ENCODE data around the gene RNF214.
"Not testable (repeated sequence)": the region's sequence is repeated elsewhere in the genome, so short reads cannot be mapped to it uniquely, and the experiment has no call there.

The RNF214 gene

GRCh38 chr11:117232911-117233409 is 489 bp downstream of the RNF214 start:
- peak in 1 of 2 donors; percentile 14 for DNase-seq

GRCh38 chr11:117238221-117238620 is 5.8 kb downstream of the RNF214 start:
- no peak for DNase-seq

DNA sequence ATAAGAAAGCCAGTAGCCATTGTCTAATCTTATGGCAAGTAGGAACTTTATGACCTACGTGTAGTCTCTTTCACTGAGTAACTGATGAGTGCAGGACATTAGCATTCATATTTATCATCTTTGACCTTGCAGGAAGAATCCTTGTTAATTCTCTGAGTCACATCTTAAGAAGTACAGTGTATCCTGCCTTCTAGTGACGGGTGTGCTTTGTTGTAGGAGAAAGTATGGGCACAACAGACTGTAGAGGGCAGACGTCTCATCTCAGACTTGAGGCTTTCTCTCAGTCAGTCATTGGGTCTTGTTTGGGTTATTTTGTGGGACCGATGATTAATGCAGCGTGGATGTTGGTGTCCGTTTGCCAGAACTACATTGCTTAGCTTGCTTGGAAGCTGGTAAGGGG is 6.8 kb downstream of the RNF214 start:
- no peak for DNase-seq

- no peak for DNase-seq
Measured at GRCh38 chr11:117248341-117248740, 15.9 kb downstream of the RNF214 start.

GRCh38 chr11:117249571-117249970 is 17.1 kb downstream of the RNF214 start:
- no peak for DNase-seq

- no peak for DNase-seq
Measured at GRCh38 chr11:117251506-117251905, 19.0 kb downstream of the RNF214 start.

DNA sequence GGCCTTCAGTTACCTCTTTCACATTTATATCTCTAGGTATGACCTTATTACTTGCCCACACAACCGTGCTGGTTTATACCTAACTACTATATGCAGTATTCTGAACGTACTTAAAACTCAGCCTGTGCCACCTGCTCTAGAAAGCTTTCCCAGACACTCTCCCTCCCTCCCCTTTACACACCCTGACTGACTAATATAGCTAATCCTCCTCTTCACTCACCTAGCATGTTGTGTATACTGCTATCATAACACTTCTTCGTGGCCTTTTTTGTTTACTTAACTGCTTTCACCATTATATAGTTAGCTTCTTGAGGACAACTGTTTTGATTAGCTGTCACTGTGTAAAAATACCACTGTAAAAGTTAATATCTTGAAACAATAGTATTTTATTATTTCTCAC is 23.5 kb downstream of the RNF214 start:
- DNase-seq, result no peak

DNA sequence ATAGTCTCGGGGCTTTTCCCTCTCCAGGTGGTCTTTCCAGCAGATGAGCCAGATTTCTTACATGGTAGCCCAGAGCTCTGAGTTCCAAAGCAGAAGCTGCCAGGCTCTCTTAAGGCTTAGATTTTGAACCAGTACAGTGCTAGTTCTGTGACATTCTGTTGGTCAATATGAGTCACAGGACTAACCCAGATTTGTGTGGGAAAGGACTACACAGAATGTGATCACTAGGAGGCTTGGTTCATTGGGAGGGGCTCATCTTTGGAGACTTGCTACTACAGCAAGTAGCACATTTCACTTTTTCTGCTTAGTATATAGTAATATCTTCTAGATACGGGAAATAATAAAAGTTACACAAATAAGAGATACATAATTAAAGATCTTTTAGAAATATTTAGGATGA is 24.1 kb downstream of the RNF214 start:
- no peak for DNase-seq

DNA sequence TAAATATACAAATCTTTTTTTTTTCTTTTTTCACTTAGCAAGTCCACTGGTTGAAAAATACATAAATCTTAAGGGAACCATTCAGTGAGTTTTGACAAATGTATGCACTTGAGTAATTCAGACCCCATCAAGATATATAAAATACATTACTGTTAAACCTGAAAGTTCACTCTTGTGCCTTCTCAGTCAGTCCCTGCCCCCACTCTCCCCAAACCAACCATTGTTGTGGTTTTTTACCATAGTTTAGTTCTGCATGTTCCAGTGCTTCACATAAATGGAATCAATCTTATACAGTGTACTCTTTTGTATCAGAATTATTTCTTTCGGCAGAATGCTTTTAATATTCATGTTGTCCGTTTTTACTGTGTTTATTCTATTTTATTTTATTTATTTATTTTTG is 26.1 kb downstream of the RNF214 start:
- DNase-seq, result no peak

DNA sequence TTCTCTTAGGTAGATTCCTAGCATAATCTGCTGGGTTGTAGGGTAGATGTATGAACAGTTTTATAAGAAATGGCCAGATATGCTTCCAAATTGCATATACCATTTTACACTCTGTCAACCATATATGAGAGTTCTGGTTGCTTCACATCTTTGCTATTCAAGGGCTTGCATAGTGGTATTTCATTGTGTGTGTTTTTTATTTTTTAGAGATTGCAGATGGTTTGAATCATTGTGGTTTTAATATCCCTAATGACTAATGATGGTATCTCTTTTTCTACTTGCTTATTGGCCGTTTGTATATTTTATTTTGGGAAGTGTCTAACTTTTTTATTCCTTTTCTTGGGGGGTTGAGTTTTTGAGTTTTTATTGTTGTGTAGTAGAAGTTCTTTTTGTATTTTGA is 26.9 kb downstream of the RNF214 start:
- no peak for DNase-seq

GRCh38 chr11:117264624-117265323 is 32.3 kb downstream of the RNF214 start:
- DNase-seq, result not testable (repeated sequence)

DNA sequence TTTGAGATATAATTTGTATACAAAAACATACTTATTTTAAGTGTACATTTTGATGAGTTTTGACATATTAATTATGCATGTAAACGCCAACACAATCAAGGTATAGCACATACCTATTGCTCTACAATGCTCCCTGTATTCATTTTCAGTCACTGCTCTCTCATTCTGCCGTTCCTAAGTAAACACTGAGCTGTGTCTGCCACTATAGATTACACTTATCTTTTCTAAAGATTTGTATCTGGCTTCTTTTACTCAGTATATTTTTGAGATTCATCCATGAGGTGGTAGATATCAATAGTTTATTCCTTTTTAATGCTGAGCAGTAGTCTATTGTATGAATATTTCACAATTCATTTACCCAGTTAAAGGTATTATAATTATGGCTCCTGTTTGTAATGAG is 33.3 kb downstream of the RNF214 start:
- no peak for DNase-seq

DNA sequence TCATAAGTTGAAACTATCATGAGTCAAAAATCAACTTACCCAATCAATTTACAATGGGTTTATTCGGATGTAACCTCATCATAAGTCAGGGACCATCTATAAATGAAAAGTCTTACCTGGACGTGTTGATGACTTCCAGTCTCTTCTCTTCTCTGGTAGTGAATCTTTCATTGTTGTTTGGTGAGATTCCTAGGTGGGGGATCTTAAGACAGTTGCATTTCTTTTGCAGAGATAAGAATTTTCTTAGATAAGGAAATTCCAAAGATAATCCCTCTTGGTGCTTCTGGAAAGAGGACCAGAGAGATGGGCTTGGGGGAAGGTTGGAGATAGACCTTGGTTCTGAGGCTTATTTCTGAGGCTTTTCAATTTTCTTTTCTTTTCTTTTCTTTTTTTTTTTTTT is 37.4 kb downstream of the RNF214 start:
- DNase-seq, result no peak

DNA sequence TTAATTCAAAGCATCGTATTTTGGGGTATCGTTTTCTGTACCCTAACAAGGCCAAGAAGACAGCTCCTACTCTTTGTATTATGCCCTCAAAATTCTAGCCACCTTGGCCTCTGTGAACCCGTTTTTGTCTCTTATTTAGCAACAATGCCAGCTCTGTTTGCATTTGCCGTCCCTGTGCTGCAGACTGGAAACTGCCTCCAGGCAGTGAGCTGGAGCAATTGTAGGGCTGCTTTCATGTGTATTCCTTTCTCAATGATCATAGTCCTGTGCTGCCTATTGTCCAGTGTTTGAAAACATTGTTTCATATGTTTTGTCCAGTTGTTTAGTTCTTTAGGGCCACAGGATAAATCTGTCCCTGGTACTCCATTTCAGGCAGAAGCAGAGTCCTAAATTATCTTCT is 38.7 kb downstream of the RNF214 start:
- no peak for DNase-seq

- DNase-seq, result not testable (repeated sequence)
Measured at GRCh38 chr11:117272175-117272574, 39.7 kb downstream of the RNF214 start.

DNA sequence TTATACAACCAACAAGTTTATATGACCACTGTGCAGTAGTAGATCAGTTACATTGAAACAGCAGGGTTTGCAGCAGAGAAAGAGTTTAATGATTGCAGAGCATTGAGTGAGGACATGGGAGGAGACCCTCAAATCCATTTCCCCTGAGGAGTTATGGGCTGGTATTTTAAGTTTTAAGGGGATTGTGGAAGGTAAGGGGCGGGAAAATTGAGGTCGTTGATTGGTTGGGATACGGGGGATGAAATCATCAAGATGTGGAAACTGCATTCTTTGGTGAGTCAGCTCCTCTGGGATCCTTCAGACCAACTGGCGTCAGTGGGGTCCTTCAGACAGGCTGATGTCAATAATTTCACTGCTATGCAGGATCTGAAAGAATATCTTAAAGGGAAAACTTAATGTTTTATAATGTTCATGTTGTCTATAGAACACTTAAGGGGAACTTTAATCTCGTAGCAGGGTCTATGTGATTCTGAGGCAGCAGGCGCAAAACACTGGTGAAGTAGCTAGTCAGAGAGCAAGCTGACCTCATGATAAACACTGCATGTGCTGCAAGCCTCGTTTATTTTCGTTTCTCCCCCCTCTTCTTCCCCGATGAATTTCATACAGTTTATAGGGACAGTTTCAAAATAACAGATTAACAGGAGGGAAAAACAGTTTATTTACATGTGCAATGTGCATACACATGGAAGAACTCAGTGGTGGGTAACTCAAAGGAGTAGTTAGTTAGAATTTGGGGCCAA is 41.2 kb downstream of the RNF214 start:
- no peak for DNase-seq

- DNase-seq, result no peak
Measured at GRCh38 chr11:117278347-117278746, 45.9 kb downstream of the RNF214 start.

GRCh38 chr11:117279711-117280376 is 47.4 kb downstream of the RNF214 start:
- DNase-seq, result peak in 1 of 2 donors; percentile 42

DNA sequence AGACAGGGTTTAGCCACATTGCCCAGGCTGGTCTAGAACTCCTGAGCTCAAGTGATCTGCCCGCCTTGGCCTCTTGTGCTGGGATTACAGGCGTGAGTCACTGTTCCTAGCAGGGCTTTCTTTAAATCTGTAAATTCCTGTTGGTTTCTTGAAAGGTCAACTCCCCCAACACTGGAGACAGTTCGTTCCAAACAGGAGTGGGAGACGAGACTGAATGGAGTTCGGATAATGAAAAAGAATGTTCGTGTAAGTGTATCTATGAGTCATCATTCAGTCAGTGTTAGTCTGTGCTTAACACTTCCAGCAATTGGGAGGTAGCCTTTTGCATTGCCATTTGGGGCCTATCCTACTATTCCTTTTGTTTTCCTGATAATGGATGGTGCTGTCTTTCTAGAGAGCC is 48.7 kb downstream of the RNF214 start:
- no peak for DNase-seq

DNA sequence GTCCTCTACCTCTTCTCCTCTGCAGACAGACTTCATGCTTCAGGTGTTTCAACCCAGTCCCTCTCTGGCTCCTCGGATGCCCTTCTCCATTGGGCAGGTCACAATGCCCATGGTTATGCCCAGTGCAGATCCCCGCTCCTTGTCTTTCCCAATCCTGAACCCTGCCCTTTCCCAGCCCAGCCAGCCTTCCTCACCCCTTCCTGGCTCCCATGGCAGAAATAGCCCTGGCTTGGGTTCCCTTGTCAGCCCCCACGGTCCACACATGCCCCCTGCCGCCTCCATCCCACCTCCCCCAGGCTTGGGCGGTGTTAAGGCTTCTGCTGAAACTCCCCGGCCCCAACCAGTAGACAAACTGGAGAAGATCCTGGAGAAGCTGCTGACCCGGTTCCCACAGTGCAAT is 49.4 kb downstream of the RNF214 start:
- DNase-seq, result no peak

DNA sequence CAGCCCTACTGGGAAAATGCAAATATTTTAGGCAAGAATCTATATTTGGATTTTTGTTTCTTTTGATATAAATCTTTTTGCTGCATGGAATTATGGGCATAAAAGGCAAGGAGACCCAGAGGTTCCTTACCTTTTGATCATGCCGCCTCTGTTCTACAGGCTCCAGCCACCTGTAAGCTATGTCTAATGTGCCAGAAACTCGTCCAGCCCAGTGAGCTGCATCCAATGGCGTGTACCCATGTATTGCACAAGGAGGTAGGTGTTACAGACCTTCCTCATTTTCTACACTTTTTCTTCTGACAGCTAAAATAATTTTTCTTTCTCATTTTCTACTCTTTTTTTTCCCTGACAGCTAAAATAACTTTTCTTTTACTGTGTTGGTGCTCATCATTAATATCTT is 50.5 kb downstream of the RNF214 start:
- no peak for DNase-seq

DNA sequence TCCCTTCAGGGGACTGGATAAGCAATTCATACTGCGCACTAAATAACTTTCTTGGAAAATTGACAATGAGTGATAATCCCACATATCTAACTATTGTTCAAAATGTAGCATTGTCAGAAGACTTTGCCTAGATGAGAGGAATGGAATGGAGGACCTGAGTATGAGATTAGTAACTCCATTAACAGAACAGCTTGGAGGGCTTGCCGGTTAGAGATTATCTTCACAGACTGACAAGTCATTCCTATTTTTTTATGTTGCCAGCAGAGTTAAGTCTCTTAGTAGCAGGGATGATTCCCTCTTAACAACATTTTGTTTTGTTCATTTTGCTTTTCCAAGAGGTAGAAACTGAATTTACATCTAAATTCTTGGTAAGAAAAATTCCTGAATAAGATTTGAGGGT is 51.6 kb downstream of the RNF214 start:
- no peak for DNase-seq

- DNase-seq, result no peak
Measured at GRCh38 chr11:117286588-117286987, 54.1 kb downstream of the RNF214 start.

- no peak for DNase-seq
Measured at GRCh38 chr11:117287668-117288067, 55.2 kb downstream of the RNF214 start.

Data from CD4-positive, alpha-beta T cell treated with Interferon alpha-2 for 1 hour (primary cell).